Measurements from ENCODE around the gene ELP4.

ELP4 gene

DNA sequence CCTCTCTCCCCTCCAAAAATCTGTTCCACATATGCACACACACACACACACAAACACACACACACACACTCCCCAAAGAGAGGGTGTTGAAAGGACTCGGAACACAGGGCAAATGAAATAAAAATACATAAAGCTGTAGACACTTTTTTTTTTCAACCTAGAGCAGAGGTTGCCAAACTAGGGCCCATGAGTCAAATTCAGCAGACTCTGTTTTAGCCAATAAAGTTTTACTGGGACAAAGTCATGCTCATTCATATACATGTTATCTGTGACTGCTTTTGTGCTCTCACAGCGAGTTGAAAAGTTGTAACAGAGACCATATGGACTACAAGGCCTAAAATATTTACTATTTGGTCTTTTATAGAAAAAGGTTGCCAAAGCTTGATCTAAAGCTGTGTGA is 9.0 kb upstream of the ELP4 start:
- POLR2A ChIA-PET (ENCODE audit: low non-redundant PET), result no interaction called here
- H3K27ac ChIP-seq, result no peak overlapping the region
- CTCF ChIA-PET, result interaction anchor here (0.8 kb wide), 1 partner anchor 504 kb away, joined by 3 read pairs; no protein-coding TSS in a partner anchor
- TF ChIP-seq, protein P1, sequence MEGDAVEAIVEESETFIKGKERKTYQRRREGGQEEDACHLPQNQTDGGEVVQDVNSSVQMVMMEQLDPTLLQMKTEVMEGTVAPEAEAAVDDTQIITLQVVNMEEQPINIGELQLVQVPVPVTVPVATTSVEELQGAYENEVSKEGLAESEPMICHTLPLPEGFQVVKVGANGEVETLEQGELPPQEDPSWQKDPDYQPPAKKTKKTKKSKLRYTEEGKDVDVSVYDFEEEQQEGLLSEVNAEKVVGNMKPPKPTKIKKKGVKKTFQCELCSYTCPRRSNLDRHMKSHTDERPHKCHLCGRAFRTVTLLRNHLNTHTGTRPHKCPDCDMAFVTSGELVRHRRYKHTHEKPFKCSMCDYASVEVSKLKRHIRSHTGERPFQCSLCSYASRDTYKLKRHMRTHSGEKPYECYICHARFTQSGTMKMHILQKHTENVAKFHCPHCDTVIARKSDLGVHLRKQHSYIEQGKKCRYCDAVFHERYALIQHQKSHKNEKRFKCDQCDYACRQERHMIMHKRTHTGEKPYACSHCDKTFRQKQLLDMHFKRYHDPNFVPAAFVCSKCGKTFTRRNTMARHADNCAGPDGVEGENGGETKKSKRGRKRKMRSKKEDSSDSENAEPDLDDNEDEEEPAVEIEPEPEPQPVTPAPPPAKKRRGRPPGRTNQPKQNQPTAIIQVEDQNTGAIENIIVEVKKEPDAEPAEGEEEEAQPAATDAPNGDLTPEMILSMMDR (conservative IDR thresholded peaks at IDR 0.05; ENCODE audit: low read depth), result no peak
- no peak for DNase-seq (ENCODE audit: low spot score)

- TF ChIP-seq, protein P1 (conservative IDR thresholded peaks at IDR 0.05; ENCODE audit: low read depth), result no peak
- peak overlapping the region; percentile 79 for H3K27ac ChIP-seq
- no peak for DNase-seq (ENCODE audit: low spot score)
- CTCF ChIA-PET, result no interaction called here
- POLR2A ChIA-PET (ENCODE audit: low non-redundant PET), result no interaction called here
Measured at GRCh38 chr11:31509051-31509428, 527 bp upstream of the ELP4 start.

DNA sequence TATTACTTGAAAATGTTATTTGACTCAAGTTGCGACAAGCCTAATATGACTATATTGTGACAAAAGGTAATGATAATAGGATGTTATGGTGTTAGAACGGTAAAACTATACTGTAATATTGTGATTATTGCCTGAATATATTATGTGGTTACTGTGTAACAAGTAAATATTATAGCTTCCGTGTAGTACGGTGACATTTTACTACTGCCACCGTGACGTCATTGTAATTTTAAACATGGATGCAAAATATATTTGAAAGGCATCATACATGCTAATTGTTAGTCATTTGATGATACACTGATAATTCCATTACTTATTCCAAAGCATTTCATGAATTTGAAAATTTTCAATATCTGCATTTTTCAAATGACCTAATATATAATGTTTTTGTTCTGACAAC is 2.5 kb downstream of the ELP4 start:
- POLR2A ChIA-PET (ENCODE audit: low non-redundant PET), result no interaction called here
- no peak overlapping the region for H3K27ac ChIP-seq
- CTCF ChIA-PET, result no interaction called here
- DNase-seq (ENCODE audit: low spot score), result no peak
- TF ChIP-seq, protein P1 (conservative IDR thresholded peaks at IDR 0.05; ENCODE audit: low read depth), result no peak

DNA sequence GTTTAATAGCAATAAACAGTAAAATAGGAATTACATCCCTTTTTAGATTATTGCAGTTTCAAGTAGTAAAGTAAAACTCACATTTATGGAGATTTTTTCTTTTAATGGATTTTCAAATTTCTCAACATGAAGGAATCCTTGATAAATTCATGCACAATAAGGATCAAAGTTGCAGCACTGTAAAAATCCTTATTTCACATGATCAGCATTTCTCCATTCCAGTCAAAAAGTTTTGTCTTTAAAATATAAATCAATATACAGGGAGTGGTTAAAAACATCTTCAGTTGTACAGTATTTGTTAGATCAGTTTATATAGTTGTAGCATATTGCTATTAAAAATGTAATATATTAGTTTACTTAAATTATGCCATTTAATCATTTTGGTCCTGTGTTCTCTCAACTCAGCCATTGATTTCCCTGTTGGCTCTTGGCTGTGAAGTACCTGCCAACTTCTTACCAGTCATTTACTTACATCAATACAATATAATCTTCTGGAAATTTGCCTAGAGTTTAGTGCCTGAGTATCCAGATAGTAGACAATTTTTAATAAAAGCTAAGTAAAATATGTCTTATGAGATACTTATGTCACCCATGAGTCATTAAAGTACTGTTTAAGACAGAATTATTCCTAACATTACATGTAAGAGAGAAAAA is 12.1 kb downstream of the ELP4 start:
- ChIA-PET CTCF (no interaction called here), POLR2A (ENCODE audit: low non-redundant PET) (no interaction called here)
- TF ChIP-seq, protein P1 (conservative IDR thresholded peaks at IDR 0.05; ENCODE audit: low read depth), result no peak
- no peak for DNase-seq (ENCODE audit: low spot score)
- no peak overlapping the region for H3K27ac ChIP-seq

DNA sequence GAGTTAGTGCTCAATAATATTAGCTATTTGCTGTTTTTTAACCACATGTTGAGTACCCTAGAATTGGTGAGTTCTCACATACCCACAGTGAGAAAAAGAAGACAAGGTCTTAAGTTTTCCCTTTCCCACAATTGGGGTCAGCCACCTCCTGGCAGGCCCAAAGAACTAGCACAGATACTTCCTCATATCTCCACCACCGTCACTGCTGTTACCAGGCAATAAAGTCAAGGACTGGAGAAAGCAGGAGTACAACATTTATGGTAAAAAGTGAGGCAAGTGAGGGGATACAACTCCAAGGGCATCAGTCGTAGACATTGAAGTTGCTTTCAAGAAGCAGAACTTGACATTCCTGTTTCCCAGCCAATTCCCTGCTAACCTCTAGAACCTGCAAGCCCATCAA is 19.6 kb downstream of the ELP4 start:
- ChIA-PET CTCF (no interaction called here), POLR2A (ENCODE audit: low non-redundant PET) (no interaction called here)
- TF ChIP-seq, protein P1 (conservative IDR thresholded peaks at IDR 0.05; ENCODE audit: low read depth), result no peak
- H3K27ac ChIP-seq, result no peak overlapping the region
- DNase-seq (ENCODE audit: low spot score), result no peak

- TF ChIP-seq, protein P1 (conservative IDR thresholded peaks at IDR 0.05; ENCODE audit: low read depth), result no peak
- POLR2A ChIA-PET (ENCODE audit: low non-redundant PET), result no interaction called here
- CTCF ChIA-PET, result no interaction called here
- no peak overlapping the region for H3K27ac ChIP-seq
- DNase-seq (ENCODE audit: low spot score), result no peak
Measured at GRCh38 chr11:31529701-31530100, 20.1 kb downstream of the ELP4 start.
